OCI-LY1 (cell line): ENCODE data around the gene CRYBG2.

Source experiments
- EZH2 ChIP-seq: fragments of 200-600 bp; sonication (generic), shearing (Covaris generic); IDR thresholded peaks from 2 replicates; pipeline ENCODE4 v1.8.0; 2017; ENCODE audit warnings: borderline replicate concordance, mixed run types, mild to moderate bottlenecking, antibody characterized with exemption, low read length, moderate library complexity, mixed read lengths
- TF ChIP-seq, protein P1 (sequence below): fragments of 200-600 bp; sonication (generic), shearing (Covaris generic); IDR thresholded peaks from 2 replicates; pipeline ENCODE4 v1.5.1; 2017; ENCODE audit warnings: mild to moderate bottlenecking, antibody characterized with exemption, low read length, moderate library complexity, mixed read lengths

DNA sequence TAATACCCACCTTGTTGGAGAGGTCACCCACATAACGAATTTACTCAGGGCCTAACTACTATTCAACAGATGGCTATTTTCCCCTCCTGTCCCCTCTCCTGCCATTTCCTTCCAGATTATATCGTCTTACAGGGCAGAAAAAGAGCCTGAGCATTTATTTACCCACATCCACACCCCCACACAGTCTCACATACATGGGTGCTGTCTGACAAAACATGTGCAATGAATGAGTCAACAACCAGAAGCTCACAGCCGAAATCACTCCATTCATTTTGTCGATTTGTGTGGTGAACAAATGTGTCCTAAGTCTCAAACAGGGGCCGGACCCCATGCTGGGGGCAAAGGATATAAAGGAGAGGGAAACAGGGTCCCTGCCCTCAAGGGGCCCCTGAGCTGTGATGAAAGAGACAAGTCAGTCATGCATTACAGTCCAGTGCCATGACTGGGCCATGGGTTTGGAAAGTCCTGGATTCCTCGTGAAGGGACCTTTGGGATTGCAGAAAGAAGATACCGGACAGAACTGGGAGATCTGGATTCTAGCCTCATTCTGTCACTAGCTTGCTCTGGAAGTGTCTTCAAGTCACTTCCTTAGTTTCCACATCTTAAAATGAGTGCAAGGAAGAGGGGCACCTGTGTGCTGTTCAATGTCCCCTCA, 35.0 kb upstream of the CRYBG2 start:
- TF ChIP-seq, protein P1, sequence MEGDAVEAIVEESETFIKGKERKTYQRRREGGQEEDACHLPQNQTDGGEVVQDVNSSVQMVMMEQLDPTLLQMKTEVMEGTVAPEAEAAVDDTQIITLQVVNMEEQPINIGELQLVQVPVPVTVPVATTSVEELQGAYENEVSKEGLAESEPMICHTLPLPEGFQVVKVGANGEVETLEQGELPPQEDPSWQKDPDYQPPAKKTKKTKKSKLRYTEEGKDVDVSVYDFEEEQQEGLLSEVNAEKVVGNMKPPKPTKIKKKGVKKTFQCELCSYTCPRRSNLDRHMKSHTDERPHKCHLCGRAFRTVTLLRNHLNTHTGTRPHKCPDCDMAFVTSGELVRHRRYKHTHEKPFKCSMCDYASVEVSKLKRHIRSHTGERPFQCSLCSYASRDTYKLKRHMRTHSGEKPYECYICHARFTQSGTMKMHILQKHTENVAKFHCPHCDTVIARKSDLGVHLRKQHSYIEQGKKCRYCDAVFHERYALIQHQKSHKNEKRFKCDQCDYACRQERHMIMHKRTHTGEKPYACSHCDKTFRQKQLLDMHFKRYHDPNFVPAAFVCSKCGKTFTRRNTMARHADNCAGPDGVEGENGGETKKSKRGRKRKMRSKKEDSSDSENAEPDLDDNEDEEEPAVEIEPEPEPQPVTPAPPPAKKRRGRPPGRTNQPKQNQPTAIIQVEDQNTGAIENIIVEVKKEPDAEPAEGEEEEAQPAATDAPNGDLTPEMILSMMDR = no peak
- no peak for TF ChIP-seq EZH2
